GM12801 (cell line): ENCODE measurements around the gene DPP10.

Source experiments
- TF ChIP-seq, protein P1 (sequence below): IDR thresholded peaks from one replicate; pipeline ENCODE4 v1.5.1; 2011; ENCODE audit warnings: control low read depth; ENCODE audit not compliant: insufficient read length; ENCODE audit errors: extremely low read depth

The DPP10 gene

DNA sequence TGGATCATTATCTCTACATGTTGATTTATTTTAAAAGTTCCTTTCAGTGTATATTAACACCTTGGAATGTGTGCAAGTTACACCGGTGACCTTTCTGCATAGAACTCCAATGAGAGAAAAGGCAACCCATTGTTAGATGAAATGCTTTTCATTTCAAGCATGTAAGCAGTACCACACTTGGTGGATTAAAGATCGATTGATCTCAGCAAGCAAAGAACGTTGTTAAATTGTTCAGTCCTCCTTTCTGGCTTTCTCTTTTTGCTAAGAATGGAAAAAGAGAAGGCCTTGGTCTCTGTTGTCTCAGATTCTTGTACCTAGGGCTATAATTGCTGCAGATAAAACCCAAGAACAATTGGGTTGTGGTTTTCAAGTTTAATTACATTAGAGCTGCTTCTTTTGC lies 843.0 kb downstream of the DPP10 start:
- TF ChIP-seq, protein P1, sequence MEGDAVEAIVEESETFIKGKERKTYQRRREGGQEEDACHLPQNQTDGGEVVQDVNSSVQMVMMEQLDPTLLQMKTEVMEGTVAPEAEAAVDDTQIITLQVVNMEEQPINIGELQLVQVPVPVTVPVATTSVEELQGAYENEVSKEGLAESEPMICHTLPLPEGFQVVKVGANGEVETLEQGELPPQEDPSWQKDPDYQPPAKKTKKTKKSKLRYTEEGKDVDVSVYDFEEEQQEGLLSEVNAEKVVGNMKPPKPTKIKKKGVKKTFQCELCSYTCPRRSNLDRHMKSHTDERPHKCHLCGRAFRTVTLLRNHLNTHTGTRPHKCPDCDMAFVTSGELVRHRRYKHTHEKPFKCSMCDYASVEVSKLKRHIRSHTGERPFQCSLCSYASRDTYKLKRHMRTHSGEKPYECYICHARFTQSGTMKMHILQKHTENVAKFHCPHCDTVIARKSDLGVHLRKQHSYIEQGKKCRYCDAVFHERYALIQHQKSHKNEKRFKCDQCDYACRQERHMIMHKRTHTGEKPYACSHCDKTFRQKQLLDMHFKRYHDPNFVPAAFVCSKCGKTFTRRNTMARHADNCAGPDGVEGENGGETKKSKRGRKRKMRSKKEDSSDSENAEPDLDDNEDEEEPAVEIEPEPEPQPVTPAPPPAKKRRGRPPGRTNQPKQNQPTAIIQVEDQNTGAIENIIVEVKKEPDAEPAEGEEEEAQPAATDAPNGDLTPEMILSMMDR = no peak

DNA sequence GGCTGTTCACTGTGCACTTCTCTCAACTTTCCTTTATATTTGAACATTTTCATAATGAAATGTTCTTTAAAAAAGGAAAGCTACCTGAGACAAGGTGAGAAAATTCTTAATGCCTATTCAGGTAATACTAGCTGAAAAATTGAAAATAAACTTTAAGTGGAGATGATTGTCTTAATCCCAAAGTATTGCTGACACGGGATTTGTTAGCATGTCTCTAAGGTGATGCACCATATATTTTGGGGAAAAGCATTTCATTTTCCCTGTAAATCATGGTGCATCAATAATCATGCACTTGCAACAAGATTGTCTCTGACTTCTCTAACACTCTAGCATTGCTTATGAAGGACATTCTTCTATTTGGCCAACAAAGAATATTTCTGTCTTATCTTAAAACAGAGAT lies 848.0 kb downstream of the DPP10 start:
- TF ChIP-seq, protein P1 = no peak

DNA sequence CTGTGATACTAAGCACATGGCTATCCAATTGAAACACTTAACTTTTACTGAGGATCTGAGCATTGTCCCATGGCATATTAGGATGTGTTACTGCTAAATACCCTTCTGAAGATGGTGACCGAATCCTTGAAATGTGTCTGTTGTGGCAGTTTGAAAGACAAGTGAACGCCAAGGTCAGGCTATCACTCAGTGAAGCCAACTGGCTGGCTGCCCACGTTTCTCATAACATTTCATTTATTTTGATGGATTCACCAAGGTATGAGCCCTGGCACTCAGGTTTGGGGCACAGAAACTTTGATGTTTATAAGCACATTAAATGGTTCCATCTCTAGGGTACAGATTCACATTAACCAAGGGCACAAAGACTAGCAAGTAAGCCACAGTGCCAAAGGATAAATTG lies 850.3 kb downstream of the DPP10 start:
- TF ChIP-seq, protein P1 = no peak

DNA sequence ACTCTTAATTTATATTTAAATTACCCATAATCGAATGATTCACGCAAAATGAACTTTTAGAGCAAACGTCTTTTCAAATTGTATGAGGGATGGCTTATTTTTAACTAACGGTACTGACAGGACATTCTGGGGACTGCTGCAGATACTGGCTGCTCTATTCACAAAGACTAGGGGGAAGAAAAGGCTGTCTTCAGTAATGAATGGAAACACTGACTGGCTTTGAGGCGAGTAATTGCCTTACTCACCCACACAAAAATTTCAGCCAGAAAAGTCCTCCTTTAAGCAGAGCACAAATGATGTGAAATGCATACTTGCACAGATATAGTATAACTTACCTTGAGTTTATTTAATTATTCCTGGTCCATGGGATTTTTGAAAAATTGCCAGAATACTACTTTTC lies 852.6 kb downstream of the DPP10 start:
- TF ChIP-seq, protein P1 = no peak

DNA sequence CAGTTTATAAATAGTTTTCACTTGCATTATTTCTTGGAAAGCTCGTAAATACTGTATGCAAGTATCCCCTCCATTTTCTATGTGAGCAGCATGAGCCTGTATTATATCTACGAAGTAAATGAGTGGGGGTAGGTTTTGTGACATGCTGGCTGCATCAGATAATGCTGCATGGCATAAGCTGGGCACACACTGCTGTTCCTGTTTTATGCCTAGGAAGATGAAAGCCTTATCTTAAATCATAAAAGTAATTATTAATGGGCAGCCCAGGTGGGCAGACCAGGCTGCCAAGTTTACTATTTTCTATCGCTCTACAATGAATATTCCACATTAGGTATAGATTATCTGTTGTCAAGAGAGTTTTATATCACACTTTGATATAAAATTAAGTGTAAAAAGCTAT lies 854.6 kb downstream of the DPP10 start:
- TF ChIP-seq, protein P1 = no peak

DNA sequence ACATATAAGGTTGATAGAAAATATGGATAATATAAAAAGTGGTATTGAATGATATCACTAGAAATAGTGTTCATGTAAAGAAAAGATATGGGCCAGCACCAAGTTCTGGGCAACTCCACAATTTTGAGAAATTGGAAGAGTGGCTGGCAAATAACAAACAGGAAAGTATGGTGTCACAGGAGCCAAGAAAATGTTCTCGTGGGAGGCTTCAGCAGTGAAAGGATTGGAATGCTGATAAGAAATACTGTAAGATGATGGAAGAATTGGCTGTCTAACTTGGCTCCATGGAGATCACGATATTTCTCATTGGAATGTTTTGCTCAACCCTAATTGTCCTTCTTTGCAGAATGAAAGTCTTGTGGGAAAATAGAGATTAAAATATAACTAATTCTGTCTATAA lies 856.8 kb downstream of the DPP10 start:
- TF ChIP-seq, protein P1 = no peak

DNA sequence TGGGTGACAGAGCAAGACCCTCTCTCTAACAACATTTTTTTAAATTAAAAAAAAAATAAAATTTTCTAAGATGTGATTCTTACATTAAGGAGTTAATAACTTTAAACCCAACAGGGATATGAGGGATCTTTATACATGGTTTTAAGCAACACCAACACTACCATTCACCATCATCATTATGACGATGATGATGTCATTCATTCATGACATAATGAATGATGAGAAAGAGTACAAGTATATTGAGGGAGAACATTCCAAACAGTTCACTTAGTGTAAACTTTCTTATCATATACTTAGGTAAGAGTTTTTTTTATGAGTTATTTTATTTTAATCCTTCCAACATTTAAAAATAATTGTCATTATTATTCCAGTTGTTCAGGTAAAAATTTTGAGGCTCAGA lies 863.3 kb downstream of the DPP10 start:
- TF ChIP-seq, protein P1 = no peak

DNA sequence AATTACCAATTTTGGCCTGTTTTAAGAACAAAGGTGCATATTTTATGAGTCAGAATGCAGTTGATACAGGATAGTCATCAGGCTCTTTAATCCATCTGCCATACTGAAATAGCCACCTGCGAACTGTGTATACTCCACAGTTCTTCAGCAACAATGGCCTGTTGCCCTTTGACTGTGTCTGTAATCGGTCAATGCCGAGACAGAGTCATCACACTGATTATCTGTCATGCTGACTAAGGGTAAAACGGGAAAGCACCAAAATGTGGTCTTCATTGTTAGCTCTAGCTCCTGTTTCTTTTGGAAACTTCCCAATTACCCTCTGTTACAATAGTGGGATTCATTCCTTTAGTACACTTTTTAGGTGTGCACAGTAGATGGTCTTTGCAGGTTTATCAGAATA lies 871.7 kb downstream of the DPP10 start:
- TF ChIP-seq, protein P1 = no peak
